ENCODE data around the gene PGLYRP1.

The PGLYRP1 gene

DNA sequence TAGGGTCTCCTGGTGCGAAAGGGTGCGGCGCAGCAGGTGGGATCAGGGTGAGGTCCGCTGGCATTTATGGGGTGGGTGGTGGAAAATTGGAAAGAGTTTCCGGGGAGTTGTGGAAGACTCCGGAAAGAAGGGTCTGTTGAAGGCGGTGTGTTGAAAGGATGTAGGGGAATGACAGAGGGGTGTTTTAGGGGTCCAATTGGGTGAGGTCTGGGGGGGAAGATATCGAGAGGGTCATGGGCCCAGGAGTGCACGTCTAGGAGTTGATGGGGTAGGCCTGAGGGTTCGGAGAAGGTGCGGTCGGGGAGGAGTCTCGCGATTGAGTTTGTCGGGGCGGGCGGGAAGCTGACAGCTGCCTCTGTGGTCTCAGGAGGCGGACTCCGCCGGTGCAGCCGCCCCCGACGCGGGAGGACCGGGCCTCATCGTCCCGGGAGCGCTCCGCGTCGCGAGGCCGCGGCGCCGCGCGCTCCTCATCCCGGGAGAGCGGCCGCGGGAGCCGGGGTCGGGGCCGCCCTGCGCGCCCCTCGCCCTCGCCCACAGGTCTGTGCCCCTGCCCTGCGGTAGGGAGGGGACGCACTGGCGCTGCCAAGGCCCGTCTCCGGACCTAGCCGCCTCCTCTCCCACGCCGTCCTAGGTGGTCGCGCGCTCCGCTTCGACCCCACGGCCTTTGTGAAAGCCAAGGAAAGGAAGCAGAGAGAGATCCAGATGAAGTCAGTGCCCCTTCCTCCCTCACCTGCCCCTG, 7.0 kb downstream of the PGLYRP1 start:
- H3K4me3 ChIP-seq (ENCODE audit: low read depth, low read length) = peak overlapping the region; percentile 58; the same call in 1 of the 2 replicates
- TF ChIP-seq, protein P1, sequence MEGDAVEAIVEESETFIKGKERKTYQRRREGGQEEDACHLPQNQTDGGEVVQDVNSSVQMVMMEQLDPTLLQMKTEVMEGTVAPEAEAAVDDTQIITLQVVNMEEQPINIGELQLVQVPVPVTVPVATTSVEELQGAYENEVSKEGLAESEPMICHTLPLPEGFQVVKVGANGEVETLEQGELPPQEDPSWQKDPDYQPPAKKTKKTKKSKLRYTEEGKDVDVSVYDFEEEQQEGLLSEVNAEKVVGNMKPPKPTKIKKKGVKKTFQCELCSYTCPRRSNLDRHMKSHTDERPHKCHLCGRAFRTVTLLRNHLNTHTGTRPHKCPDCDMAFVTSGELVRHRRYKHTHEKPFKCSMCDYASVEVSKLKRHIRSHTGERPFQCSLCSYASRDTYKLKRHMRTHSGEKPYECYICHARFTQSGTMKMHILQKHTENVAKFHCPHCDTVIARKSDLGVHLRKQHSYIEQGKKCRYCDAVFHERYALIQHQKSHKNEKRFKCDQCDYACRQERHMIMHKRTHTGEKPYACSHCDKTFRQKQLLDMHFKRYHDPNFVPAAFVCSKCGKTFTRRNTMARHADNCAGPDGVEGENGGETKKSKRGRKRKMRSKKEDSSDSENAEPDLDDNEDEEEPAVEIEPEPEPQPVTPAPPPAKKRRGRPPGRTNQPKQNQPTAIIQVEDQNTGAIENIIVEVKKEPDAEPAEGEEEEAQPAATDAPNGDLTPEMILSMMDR (IDR thresholded peaks at IDR 0.05; ENCODE audit: low read depth, low read length) = no peak

DNA sequence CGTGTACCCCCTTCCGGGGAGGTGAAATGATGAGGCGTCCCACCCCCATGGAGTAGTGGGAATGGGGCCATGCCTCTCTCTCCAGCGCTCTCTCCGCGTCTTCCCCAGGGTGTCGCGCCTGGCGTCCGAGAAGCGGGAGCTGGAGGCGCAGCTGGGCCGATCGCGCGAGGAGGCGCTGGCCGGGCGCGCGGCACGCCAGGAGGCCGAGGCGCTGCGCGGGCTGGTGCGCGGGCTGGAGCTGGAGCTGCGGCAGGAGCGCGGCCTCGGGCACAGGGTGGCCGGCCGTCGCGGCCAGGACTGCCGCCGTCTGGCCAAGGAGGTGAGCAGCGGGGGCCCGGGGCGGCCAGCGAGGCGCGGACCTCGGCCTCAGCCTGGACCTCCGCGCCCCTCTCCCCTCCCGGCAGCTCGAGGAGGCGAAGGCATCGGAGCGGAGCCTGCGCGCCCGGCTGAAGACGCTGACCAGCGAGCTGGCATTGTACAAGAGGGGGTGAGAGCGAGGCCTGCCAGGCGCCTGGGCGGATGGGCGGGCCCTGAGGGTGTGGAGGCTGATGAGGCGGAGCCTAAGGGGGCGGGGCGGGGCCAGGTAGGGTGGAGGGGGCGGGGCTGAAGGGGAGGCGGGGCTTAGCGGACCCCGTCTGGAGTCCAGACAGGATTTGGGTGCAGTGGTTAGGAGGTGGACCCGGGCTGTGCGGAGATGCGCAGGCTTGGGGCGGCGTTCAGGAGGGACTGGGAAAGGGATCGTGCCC, 7.7 kb downstream of the PGLYRP1 start:
- H3K4me3 ChIP-seq (ENCODE audit: low read depth, low read length) = no peak overlapping the region
- TF ChIP-seq, protein P1 (IDR thresholded peaks at IDR 0.05; ENCODE audit: low read depth, low read length) = no peak

DNA sequence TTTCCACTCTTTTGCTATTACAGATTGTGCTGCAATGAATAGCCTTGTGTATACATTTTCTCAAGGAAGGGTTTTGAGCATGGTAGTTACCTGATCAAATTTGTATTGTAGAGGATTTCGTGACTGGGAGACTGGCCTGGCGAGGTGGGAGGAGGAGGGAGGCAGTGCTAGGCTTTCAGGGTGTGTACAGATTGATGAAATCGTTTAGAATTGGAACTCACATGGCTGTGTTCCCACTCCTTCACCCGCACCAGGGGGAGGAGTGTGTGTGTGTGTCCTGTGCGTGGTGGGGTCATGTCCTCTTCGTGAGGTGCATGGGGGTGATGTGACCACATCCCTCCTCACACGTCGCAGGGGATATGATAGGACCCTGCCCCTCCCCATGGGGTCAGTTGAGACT, 8.3 kb downstream of the PGLYRP1 start:
- TF ChIP-seq, protein P1 (IDR thresholded peaks at IDR 0.05; ENCODE audit: low read depth, low read length) = no peak
- no peak overlapping the region for H3K4me3 ChIP-seq (ENCODE audit: low read depth, low read length)

DNA sequence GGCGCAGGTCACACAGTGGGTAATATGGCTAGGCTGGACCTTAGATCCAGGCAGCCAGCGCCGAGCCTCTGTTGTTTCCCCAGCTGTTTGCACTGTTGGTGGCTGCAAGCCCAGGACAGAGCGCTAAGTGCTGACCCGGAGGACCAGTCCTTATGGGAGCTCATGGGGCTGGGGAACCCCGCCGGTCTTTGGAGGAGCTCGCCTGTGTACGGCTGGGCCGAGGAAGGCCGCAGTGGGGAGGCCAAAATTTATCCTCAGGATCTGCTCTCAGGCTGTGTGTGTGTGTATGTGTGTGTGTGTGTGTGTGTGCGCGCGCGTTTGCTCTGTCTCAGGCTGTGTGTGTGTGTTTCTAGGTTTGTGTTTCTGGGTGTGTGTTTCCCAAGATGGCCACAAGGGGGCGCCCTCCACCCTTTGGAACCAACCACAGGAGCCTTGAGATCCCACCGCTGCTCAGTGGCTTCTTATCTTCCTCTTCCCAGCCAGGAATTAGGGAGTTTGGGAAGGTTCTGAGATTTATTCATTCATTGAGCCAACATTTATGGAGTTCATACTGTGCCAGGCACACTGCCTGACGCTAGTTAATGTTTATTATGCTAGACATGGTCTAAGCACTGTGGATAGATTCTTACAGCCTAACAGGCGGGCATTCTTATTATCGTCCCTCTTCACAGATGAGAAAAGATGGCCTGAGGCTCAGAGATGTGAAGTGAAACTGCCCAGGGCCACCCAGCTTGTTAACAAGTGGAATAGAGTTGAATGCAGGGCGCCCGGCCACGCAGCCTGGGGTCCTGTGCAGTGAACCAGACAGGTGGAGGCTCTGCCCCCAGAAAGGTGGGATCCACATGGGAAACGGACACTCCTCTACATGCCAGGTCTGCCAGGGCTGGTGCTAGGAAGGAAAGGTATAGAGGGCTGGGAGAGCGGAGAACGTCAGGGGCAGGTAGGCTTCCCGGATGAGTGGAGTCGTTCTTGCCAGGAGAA, 13.0 kb downstream of the PGLYRP1 start:
- TF ChIP-seq, protein P1 (IDR thresholded peaks at IDR 0.05; ENCODE audit: low read depth, low read length) = peak; percentile 73
- H3K4me3 ChIP-seq (ENCODE audit: low read depth, low read length) = no peak overlapping the region

DNA sequence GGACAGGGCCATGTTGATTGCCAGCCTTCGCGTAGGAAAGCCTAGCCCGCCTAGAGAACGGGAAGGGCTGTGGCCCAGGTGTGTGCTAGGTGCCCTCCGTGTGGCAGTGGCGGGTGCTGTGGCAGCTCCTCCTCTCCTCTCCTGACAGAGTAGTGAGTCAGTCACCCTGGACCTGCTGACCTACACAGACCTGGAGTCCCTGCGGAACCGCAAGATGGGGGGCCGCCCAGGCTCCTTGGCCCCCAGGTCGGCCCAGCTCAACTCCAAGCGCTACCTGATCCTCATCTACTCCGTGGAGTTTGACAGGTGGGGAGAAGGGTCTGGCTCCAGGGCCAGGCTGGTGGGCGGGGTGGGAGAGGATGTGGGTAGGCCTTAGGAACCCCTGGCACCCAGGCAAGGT, 16.4 kb downstream of the PGLYRP1 start:
- TF ChIP-seq, protein P1 (IDR thresholded peaks at IDR 0.05; ENCODE audit: low read depth, low read length) = no peak
- no peak overlapping the region for H3K4me3 ChIP-seq (ENCODE audit: low read depth, low read length)

DNA sequence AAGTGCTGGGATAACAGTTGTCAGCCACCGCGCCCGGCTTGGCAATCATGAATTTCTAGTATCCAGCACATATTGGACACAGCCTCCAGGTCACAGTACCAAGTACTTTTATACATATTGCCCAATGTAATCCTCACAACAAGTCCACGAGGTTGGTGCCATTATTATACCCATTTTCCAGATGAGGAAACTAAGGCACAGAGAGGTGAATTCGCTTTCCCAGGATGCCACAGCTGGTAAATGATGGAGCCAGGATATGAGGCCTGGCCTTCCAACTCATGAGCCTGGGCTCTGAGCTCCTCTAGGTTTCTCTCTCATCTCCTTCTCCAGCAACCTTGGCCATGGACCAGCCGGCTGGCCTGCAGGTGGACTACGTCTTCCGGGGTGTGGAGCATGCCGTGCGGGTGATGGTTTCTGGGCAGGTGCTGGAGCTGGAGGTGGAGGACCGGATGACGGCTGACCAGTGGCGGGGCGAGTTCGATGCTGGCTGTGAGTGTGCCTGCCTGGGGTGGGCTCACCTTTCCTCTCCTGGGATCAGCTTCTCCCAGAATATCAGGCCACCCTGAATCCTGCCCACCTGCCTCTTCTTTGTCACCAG, 20.1 kb downstream of the PGLYRP1 start:
- no peak overlapping the region for H3K4me3 ChIP-seq (ENCODE audit: low read depth, low read length)
- TF ChIP-seq, protein P1 (IDR thresholded peaks at IDR 0.05; ENCODE audit: low read depth, low read length) = no peak

Data from WI38 (cell line).